ENCODE results near the gene RIMKLA. TPM values are rescaled to one million over a fixed set of nuclear protein-coding genes. Genes with fewer than 3 reads are reported as not detected.

RIMKLA gene
- total RNA-seq, 1 donor from 2014 or later: 0.10 TPM

GRCh38 chr1:42340901-42341300 is 39.7 kb upstream of the RIMKLA start:
- Mint-ChIP-seq H3K27me3 (ENCODE audit: unreplicated experiment) (no peaks in the 10 kb centered on the region), H3K4me3 (ENCODE audit: unreplicated experiment) (no peak overlapping the region), H3K9me3 (ENCODE audit: unreplicated experiment) (no peaks in the 10 kb centered on the region), H3K4me1 (ENCODE audit: unreplicated experiment) (peaks cover 15% of the 10 kb centered on the region), H3K36me3 (ENCODE audit: low read depth, unreplicated experiment) (no peaks in the 10 kb centered on the region), H3K27ac (ENCODE audit: unreplicated experiment) (no peak overlapping the region)
- DNase-seq (ENCODE audit: low spot score): no peak
- no peak for TF ChIP-seq CTCF (IDR thresholded peaks at IDR 0.05; ENCODE audit: unreplicated experiment)

GRCh38 chr1:42343049-42343448 is 37.5 kb upstream of the RIMKLA start:
- Mint-ChIP-seq H3K9me3 (ENCODE audit: unreplicated experiment) (no peaks in the 10 kb centered on the region), H3K27me3 (ENCODE audit: unreplicated experiment) (no peaks in the 10 kb centered on the region), H3K4me1 (ENCODE audit: unreplicated experiment) (peaks cover 5% of the 10 kb centered on the region), H3K36me3 (ENCODE audit: low read depth, unreplicated experiment) (no peaks in the 10 kb centered on the region), H3K4me3 (ENCODE audit: unreplicated experiment) (no peak overlapping the region), H3K27ac (ENCODE audit: unreplicated experiment) (no peak overlapping the region)
- no peak for TF ChIP-seq CTCF (IDR thresholded peaks at IDR 0.05; ENCODE audit: unreplicated experiment)
- DNase-seq (ENCODE audit: low spot score): no peak

- Mint-ChIP-seq H3K36me3 (ENCODE audit: low read depth, unreplicated experiment) (no peaks in the 10 kb centered on the region), H3K27me3 (ENCODE audit: unreplicated experiment) (peaks cover 2% of the 10 kb centered on the region), H3K9me3 (ENCODE audit: unreplicated experiment) (no peaks in the 10 kb centered on the region), H3K4me1 (ENCODE audit: unreplicated experiment) (peaks cover 5% of the 10 kb centered on the region), H3K27ac (ENCODE audit: unreplicated experiment) (no peak overlapping the region), H3K4me3 (ENCODE audit: unreplicated experiment) (no peak overlapping the region)
- TF ChIP-seq CTCF (IDR thresholded peaks at IDR 0.05; ENCODE audit: unreplicated experiment): no peak
- DNase-seq (ENCODE audit: low spot score): no peak
Measured at GRCh38 chr1:42348498-42348897, 32.1 kb upstream of the RIMKLA start.

- Mint-ChIP-seq H3K4me3 (ENCODE audit: unreplicated experiment) (no peak overlapping the region), H3K9me3 (ENCODE audit: unreplicated experiment) (no peaks in the 10 kb centered on the region), H3K27me3 (ENCODE audit: unreplicated experiment) (peaks cover 2% of the 10 kb centered on the region), H3K36me3 (ENCODE audit: low read depth, unreplicated experiment) (no peaks in the 10 kb centered on the region), H3K27ac (ENCODE audit: unreplicated experiment) (no peak overlapping the region), H3K4me1 (ENCODE audit: unreplicated experiment) (peaks cover 5% of the 10 kb centered on the region)
- no peak for DNase-seq (ENCODE audit: low spot score)
- no peak for TF ChIP-seq CTCF (IDR thresholded peaks at IDR 0.05; ENCODE audit: unreplicated experiment)
Measured at GRCh38 chr1:42350086-42350485, 30.5 kb upstream of the RIMKLA start.

- H3K9me3 Mint-ChIP-seq (ENCODE audit: unreplicated experiment): no peaks in the 10 kb centered on the region
- no peak overlapping the region for H3K4me3 Mint-ChIP-seq (ENCODE audit: unreplicated experiment)
- no peaks in the 10 kb centered on the region for H3K36me3 Mint-ChIP-seq (ENCODE audit: low read depth, unreplicated experiment)
- H3K27me3 Mint-ChIP-seq (ENCODE audit: unreplicated experiment): peaks cover 4% of the 10 kb centered on the region
- no peak for DNase-seq (ENCODE audit: low spot score)
- no peak overlapping the region for H3K27ac Mint-ChIP-seq (ENCODE audit: unreplicated experiment)
- no peak for TF ChIP-seq CTCF (IDR thresholded peaks at IDR 0.05; ENCODE audit: unreplicated experiment)
- H3K4me1 Mint-ChIP-seq (ENCODE audit: unreplicated experiment): peaks cover 11% of the 10 kb centered on the region
Measured at GRCh38 chr1:42358791-42359190, 21.8 kb upstream of the RIMKLA start.

Measured in endothelial cell (in vitro differentiated cells).